Hair follicular keratinocyte (primary cell): ENCODE results near the gene BTNL3. TPM values are rescaled to one million over a fixed set of nuclear protein-coding genes. Genes with fewer than 3 reads are reported as not detected.

Experiments used
- total RNA-seq: library from RNA; depleted of rRNA; stranded (reverse); fragments of >200 nt; gene quantifications from 2 replicates; pipeline ENCODE4 v1.2.3, GENCODE V29; 2015

Gene BTNL3
- not detected in 2 replicates for total RNA-seq

GRCh38 chr5:180988592-180988991 is at the start of gene BTNL3:
TSS of gene BTNL3 (plus strand) at chr5:180988846. CDS start at chr5:180989029, 183 bp downstream.

DNA sequence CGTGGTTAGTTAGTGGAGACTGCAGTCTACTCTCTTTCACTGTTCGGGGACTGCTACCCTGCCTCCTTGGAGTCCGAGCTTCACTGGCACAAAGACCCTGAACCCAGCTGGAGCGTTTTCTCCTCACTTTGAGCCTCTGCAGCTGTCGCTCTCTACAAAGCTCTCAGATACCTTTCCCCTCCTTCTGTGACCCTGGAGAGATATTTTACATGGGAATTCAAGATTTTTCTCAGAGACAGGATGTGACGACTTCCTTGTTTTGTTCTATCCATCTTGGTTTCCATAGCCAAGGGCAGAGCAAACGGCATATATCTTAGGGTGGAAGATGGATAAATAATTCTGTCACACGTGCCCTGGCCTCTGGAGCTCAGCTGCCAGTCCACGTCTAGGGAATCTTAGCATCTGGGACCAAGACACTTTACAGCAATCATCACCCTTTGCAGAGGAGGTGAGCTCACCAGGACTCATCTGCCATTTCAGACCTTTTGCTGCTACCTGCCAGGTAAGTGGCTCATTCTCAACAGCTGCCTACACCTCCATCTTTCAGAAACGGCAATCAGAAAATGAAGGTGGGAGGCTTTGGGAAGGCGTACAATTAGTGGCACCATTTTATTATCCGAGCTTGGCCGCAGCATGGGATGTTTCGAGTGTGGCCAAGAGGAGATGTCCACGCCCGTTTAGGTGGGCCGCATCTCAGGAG is 51.4 kb downstream of the BTNL3 start, which contains the start of gene BTNL9:
TSS of gene BTNL9 (plus strand) at position 336 of the 700 bp plus-strand sequence. CDS start 5,224 bp downstream, outside the sequence.

Other genes starting within 250 kb of the BTNL3 start
- not detected in 2 replicates for gene OR2Y1, start 248.8 kb upstream of the BTNL3 start, total RNA-seq
- gene MGAT1, start 186.0 kb upstream of the BTNL3 start, total RNA-seq = 133 and 147 TPM in 2 replicates
- 9.0 and 13.3 TPM in 2 replicates for gene ZFP62, start 127.6 kb upstream of the BTNL3 start, total RNA-seq
- not detected in 2 replicates for gene BTNL8, start 89.7 kb upstream of the BTNL3 start, total RNA-seq
- not detected in 2 replicates for gene BTNL9, start 51.4 kb downstream of the BTNL3 start, total RNA-seq
- gene OR2V1, start 142.3 kb downstream of the BTNL3 start, total RNA-seq = not detected in 2 replicates
- gene OR2V2, start 158.7 kb downstream of the BTNL3 start, total RNA-seq = not detected in 2 replicates
- gene TRIM7, start 216.3 kb downstream of the BTNL3 start, total RNA-seq = 56.8 and 64.7 TPM in 2 replicates
- gene TRIM41, start 234.4 kb downstream of the BTNL3 start, total RNA-seq = 14.0 and 14.2 TPM in 2 replicates